ENCODE results near the gene SMG6.

SMG6 gene

GRCh38 chr17:2076087-2076984 is 227.2 kb downstream of the SMG6 start:
- DNase-seq (ENCODE audit: low spot score): no peak

- no peak for DNase-seq (ENCODE audit: low spot score)
Measured at GRCh38 chr17:2075336-2076086, 228.1 kb downstream of the SMG6 start.

GRCh38 chr17:2074919-2075318 is 228.7 kb downstream of the SMG6 start:
- no peak for DNase-seq (ENCODE audit: low spot score)

- no peak for DNase-seq (ENCODE audit: low spot score)
Measured at GRCh38 chr17:2071455-2072281, 231.9 kb downstream of the SMG6 start.

- DNase-seq (ENCODE audit: low spot score): no peak
Measured at GRCh38 chr17:2071024-2071385, 232.6 kb downstream of the SMG6 start.

- no peak for DNase-seq (ENCODE audit: low spot score)
Measured at GRCh38 chr17:2070241-2071023, 233.2 kb downstream of the SMG6 start.

GRCh38 chr17:2068519-2069051 is 235.0 kb downstream of the SMG6 start:
- no peak for DNase-seq (ENCODE audit: low spot score)

- no peak for DNase-seq (ENCODE audit: low spot score)
Measured at GRCh38 chr17:2068031-2068518, 235.5 kb downstream of the SMG6 start.

GRCh38 chr17:2067608-2068024 is 236.0 kb downstream of the SMG6 start:
- no peak for DNase-seq (ENCODE audit: low spot score)

- no peak for DNase-seq (ENCODE audit: low spot score)
Measured at GRCh38 chr17:2067048-2067561, 236.5 kb downstream of the SMG6 start.

- DNase-seq (ENCODE audit: low spot score): no peak
Measured at GRCh38 chr17:2065949-2066400, 237.6 kb downstream of the SMG6 start.

GRCh38 chr17:2064980-2065785 is 238.4 kb downstream of the SMG6 start:
- peak; percentile 83 for DNase-seq (ENCODE audit: low spot score)

- DNase-seq (ENCODE audit: low spot score): no peak
Measured at GRCh38 chr17:2064520-2064971, 239.0 kb downstream of the SMG6 start.

GRCh38 chr17:2064147-2064489 is 239.5 kb downstream of the SMG6 start:
- DNase-seq (ENCODE audit: low spot score): no peak

GRCh38 chr17:2063261-2064146 is 240.1 kb downstream of the SMG6 start:
- DNase-seq (ENCODE audit: low spot score): no peak

GRCh38 chr17:2062571-2063183 is 240.9 kb downstream of the SMG6 start:
- no peak for DNase-seq (ENCODE audit: low spot score)

GRCh38 chr17:2061441-2061958 is 242.1 kb downstream of the SMG6 start:
- no peak for DNase-seq (ENCODE audit: low spot score)

Measured in ecto neural progenitor cell (in vitro differentiated cells).